Measurements from ENCODE around the gene PLCL2.

The PLCL2 gene

GRCh38 chr3:17023006-17023664 is 138.4 kb downstream of the PLCL2 start:
- DNase-seq, result no peak

- no peak for DNase-seq
Measured at GRCh38 chr3:17025594-17026139, 140.9 kb downstream of the PLCL2 start.

GRCh38 chr3:17027318-17027717 is 142.6 kb downstream of the PLCL2 start:
- no peak for DNase-seq

- DNase-seq, result no peak
Measured at GRCh38 chr3:17028363-17028762, 143.6 kb downstream of the PLCL2 start.

- DNase-seq, result no peak
Measured at GRCh38 chr3:17030438-17030837, 145.7 kb downstream of the PLCL2 start.

GRCh38 chr3:17030956-17031652 is 146.3 kb downstream of the PLCL2 start:
- no peak for DNase-seq

GRCh38 chr3:17032407-17033034 is 147.8 kb downstream of the PLCL2 start:
- DNase-seq, result no peak

GRCh38 chr3:17033516-17034168 is 148.9 kb downstream of the PLCL2 start:
- DNase-seq, result no peak

DNA sequence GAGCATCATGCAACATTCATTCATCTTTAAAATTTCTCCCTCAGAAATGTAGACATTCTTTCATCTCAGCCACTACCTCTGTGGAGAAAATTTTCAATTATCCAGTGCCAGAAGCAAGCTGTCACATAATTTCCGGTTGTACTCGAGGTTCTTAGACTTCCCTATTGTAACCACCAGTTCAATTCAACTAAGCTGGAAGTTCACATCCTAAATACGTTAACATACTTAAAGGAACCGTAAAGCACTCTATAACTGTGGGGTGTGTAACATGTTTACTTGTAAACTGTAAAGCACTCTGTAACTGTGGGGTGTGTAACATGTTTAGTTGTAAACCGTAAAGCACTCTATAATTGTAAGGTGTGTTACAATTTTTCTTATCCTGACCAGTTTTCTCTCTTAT is 150.3 kb downstream of the PLCL2 start:
- no peak for DNase-seq

DNA sequence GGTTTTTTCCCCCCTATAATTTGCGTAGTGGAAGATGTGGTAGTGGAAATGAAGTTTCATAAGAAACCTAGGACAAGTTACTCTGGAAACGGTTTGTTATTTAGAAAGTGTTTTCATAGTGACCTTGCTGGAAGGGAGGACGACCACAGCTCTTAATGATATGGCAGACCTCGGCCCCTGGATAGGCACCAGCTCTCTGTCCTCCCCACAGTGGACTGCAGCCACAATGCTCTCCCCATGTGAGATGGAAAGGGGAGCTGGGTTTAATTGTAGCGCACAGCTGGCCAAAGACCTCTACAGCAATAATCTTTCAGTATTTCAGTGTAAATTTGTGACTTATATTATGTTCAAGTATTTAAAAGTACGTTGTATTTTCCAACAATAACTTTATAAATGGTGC is 151.2 kb downstream of the PLCL2 start:
- no peak for DNase-seq

DNA sequence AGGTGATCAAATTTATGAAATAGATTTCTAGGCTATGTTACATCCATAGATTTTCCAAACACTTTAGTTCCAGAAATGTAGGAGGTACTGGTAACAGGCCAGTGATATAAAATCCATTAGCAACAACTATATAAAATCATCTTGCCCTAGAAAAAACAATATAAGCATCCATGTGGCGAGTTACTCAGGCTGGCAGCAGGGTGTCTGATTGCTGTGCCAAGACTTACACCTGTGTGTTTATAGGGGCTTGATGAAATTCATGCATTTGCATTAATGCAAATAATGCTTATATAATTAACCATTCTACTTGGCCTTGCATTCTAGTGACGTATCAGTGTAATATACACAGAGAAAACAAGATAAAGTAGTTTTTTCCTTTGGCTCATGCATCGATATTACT is 153.4 kb downstream of the PLCL2 start:
- no peak for DNase-seq

- no peak for DNase-seq
Measured at GRCh38 chr3:17038900-17039553, 154.3 kb downstream of the PLCL2 start.

DNA sequence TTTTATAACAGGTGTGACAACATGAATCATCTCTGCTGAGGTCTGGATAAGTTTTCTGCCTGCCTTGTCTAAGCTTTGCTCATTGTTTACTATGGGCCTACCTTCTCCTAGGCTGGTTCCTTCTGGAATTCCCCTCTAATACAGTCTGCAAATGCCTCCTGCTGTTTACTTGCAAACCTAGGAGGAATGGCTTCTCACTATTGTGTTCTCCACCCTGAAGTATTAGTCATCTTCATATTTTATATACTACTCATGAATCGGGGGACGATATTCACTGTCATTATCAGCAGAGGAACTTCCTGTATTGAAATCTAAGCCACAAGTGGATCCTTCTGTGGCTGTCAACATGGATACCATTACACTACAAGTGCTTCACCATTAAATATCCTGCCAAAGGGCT is 154.8 kb downstream of the PLCL2 start:
- no peak for DNase-seq

DNA sequence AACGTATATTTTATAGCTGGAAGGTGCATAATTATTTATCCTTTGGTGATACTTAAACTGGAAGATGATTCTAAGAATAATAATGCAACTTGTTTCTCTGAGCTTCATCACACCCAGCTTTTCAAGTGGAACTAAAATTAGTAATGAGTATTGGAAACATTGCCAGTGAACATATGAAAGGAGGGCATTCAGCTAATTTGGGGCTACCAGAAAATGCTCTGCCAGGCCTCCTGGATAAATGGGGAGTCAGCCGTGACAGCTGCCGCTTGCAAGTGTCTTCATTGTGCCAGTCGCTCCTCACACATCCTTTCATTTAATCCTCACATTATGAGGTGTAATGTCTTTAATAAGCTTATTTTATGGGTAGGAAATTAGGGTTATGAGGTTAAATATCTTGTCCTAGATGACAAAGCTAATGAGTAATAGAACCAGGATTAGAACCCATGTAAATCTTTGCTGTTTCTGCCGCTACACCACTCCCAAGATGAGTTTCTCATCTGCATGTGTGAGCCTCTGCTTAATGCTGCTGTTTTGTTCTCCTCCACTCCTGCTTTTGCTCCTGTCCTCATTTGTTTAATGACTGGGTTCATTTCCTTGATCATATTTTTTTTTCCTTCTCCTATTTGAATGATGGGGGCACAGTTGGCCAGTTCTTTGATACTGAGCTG is 155.7 kb downstream of the PLCL2 start:
- no peak for DNase-seq

GRCh38 chr3:17040990-17041377 is 156.2 kb downstream of the PLCL2 start:
- DNase-seq, result no peak

DNA sequence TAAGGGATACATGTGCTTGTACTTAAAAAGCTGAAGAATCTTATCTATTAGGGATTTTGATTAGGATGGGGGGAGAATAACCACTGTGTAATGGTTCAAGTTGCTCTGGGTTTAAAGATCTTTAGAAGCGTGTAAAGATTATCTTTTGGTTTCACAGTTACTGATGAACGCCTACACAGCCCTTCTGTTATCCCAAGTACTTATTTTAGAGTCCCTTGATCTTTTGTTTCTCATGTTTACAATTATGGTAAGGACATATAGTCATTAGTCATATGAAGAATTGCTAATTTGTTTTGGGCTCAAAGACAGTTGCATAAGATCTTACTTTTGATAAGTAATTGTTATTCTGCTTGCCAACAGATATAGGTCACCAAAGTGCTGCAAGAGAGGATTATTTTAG is 160.1 kb downstream of the PLCL2 start:
- DNase-seq, result no peak

DNA sequence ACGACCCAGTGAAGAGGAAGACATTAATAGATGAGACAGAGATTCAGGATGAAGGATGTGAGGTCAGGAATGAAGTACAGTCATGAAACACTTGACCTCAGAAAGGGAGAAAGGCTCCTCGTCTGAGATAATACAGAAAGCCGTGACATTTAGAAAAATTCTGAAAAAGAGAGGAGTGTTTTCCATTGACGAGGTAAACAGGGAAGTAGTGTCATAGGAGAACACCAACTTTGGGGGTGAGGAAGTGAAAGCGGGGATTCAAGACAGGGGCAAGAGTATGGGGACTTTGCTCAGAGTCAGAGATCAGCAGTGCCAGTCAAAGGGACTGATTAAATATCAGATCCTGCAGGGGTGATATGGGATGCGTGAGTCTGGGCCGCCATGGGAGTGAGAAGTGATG is 160.9 kb downstream of the PLCL2 start:
- no peak for DNase-seq

- no peak for DNase-seq
Measured at GRCh38 chr3:17046623-17047022, 161.9 kb downstream of the PLCL2 start.

DNA sequence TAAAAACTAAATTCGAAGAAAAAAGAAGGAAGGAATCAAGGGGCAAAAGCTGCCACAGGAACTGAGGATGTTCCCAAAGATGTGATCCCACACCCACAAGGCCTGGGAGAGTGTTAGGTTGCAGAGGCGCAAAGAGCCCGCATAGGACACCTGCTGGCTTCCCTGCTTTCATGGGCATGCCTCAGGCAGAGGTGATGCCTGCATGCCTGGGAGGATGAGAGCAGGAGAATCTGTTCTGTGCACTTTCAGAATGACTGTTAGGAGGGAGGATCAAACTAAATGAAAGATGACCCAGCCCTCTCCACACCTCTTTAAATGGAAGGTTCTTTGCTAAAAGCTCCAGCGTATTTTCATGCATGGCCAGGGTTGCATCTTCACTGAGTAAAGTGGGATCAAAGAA is 162.4 kb downstream of the PLCL2 start:
- no peak for DNase-seq

- DNase-seq, result no peak
Measured at GRCh38 chr3:17047894-17048293, 163.1 kb downstream of the PLCL2 start.

- no peak for DNase-seq
Measured at GRCh38 chr3:17050071-17050470, 165.3 kb downstream of the PLCL2 start.

DNA sequence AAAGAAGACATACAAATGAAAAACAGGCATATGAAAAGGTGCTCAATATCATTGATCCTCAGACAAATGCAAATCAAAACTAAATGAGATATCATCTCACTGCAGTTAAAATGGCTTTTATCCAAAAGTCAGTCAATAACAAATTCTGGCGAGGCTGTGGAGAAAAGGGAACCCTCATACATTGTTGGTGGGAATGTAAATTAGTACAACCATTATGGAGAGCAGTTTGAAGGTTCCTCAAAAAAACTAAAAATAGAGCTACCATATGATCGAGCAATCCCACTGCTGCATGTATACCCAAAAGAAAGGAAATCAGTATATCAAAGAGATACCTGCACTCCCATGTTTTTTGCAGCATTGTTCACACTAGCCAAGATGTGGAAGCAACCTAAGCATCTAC is 165.8 kb downstream of the PLCL2 start:
- no peak for DNase-seq

DNA sequence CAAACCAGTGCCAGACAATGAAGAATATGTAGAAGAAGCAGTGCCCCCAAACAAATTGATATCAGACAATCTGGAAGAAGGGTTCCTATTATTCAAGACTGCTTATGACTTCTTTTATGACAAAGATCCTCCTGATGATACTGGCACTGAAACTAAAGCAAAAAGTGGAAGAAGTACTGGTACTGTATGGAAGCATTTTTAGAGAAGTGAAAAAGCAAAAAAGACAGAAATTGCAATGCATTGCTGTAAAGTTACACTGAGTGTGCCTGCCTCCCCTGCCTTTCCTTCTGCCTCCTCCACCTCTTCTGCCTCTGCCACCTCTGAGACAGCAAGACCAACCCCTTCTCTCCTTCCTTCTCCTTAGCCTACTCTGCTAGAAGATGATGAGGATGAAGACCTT is 167.6 kb downstream of the PLCL2 start:
- no peak for DNase-seq

All from activated CD4-positive, CD25-positive, alpha-beta regulatory T cell (primary cell).